ENCODE data around the gene TMEM178A.

TMEM178A gene

GRCh38 chr2:39632876-39633275 is 32.8 kb upstream of the TMEM178A start:
- Histone ChIP-seq H3K27ac (ENCODE audit: low read depth, low read length) (no peak overlapping the region), H3K36me3 (ENCODE audit: control insufficient read depth, insufficient read depth, low read length) (no peaks in the 10 kb centered on the region), H3K4me3 (ENCODE audit: low read length) (no peak overlapping the region), H3K4me1 (ENCODE audit: control insufficient read depth, insufficient read depth, low read length) (no peaks in the 10 kb centered on the region), H3K9ac (ENCODE audit: low read length) (no peak overlapping the region), H3K27me3 (ENCODE audit: control insufficient read depth, insufficient read depth, low read length) (no peaks in the 10 kb centered on the region)

GRCh38 chr2:39636306-39636705 is 29.4 kb upstream of the TMEM178A start:
- H3K4me3 ChIP-seq (ENCODE audit: low read length) = no peak overlapping the region
- H3K27me3 ChIP-seq (ENCODE audit: control insufficient read depth, insufficient read depth, low read length) = no peaks in the 10 kb centered on the region
- no peaks in the 10 kb centered on the region for H3K36me3 ChIP-seq (ENCODE audit: control insufficient read depth, insufficient read depth, low read length)
- no peaks in the 10 kb centered on the region for H3K4me1 ChIP-seq (ENCODE audit: control insufficient read depth, insufficient read depth, low read length)
- H3K9ac ChIP-seq (ENCODE audit: low read length) = no peak overlapping the region
- no peak overlapping the region for H3K27ac ChIP-seq (ENCODE audit: low read depth, low read length)

GRCh38 chr2:39638581-39638980 is 27.1 kb upstream of the TMEM178A start:
- no peak overlapping the region for H3K27ac ChIP-seq (ENCODE audit: low read depth, low read length)
- no peaks in the 10 kb centered on the region for H3K36me3 ChIP-seq (ENCODE audit: control insufficient read depth, insufficient read depth, low read length)
- H3K9ac ChIP-seq (ENCODE audit: low read length) = no peak overlapping the region
- no peak overlapping the region for H3K4me3 ChIP-seq (ENCODE audit: low read length)
- no peaks in the 10 kb centered on the region for H3K27me3 ChIP-seq (ENCODE audit: control insufficient read depth, insufficient read depth, low read length)
- peaks cover 4% of the 10 kb centered on the region for H3K4me1 ChIP-seq (ENCODE audit: control insufficient read depth, insufficient read depth, low read length)

- Histone ChIP-seq H3K4me3 (ENCODE audit: low read length) (no peak overlapping the region), H3K27me3 (ENCODE audit: control insufficient read depth, insufficient read depth, low read length) (no peaks in the 10 kb centered on the region), H3K4me1 (ENCODE audit: control insufficient read depth, insufficient read depth, low read length) (peaks cover 4% of the 10 kb centered on the region), H3K36me3 (ENCODE audit: control insufficient read depth, insufficient read depth, low read length) (no peaks in the 10 kb centered on the region), H3K27ac (ENCODE audit: low read depth, low read length) (no peak overlapping the region), H3K9ac (ENCODE audit: low read length) (no peak overlapping the region)
Observed at GRCh38 chr2:39640107-39640506, 25.6 kb upstream of the TMEM178A start.

- no peaks in the 10 kb centered on the region for H3K27me3 ChIP-seq (ENCODE audit: control insufficient read depth, insufficient read depth, low read length)
- peaks cover 4% of the 10 kb centered on the region for H3K4me1 ChIP-seq (ENCODE audit: control insufficient read depth, insufficient read depth, low read length)
- no peak overlapping the region for H3K27ac ChIP-seq (ENCODE audit: low read depth, low read length)
- H3K4me3 ChIP-seq (ENCODE audit: low read length) = no peak overlapping the region
- no peaks in the 10 kb centered on the region for H3K36me3 ChIP-seq (ENCODE audit: control insufficient read depth, insufficient read depth, low read length)
- no peak overlapping the region for H3K9ac ChIP-seq (ENCODE audit: low read length)
Observed at GRCh38 chr2:39640681-39641080, 25.0 kb upstream of the TMEM178A start.

GRCh38 chr2:39641635-39642034 is 24.1 kb upstream of the TMEM178A start:
- no peak overlapping the region for H3K27ac ChIP-seq (ENCODE audit: low read depth, low read length)
- H3K4me1 ChIP-seq (ENCODE audit: control insufficient read depth, insufficient read depth, low read length) = peaks cover 4% of the 10 kb centered on the region
- H3K36me3 ChIP-seq (ENCODE audit: control insufficient read depth, insufficient read depth, low read length) = no peaks in the 10 kb centered on the region
- no peak overlapping the region for H3K4me3 ChIP-seq (ENCODE audit: low read length)
- no peak overlapping the region for H3K9ac ChIP-seq (ENCODE audit: low read length)
- no peaks in the 10 kb centered on the region for H3K27me3 ChIP-seq (ENCODE audit: control insufficient read depth, insufficient read depth, low read length)

GRCh38 chr2:39642051-39642718 is 23.5 kb upstream of the TMEM178A start:
- H3K27ac ChIP-seq (ENCODE audit: low read depth, low read length) = no peak overlapping the region
- no peak overlapping the region for H3K4me3 ChIP-seq (ENCODE audit: low read length)
- no peaks in the 10 kb centered on the region for H3K36me3 ChIP-seq (ENCODE audit: control insufficient read depth, insufficient read depth, low read length)
- no peaks in the 10 kb centered on the region for H3K27me3 ChIP-seq (ENCODE audit: control insufficient read depth, insufficient read depth, low read length)
- no peak overlapping the region for H3K9ac ChIP-seq (ENCODE audit: low read length)
- H3K4me1 ChIP-seq (ENCODE audit: control insufficient read depth, insufficient read depth, low read length) = peaks cover 4% of the 10 kb centered on the region

- Histone ChIP-seq H3K27me3 (ENCODE audit: control insufficient read depth, insufficient read depth, low read length) (no peaks in the 10 kb centered on the region), H3K36me3 (ENCODE audit: control insufficient read depth, insufficient read depth, low read length) (no peaks in the 10 kb centered on the region), H3K4me1 (ENCODE audit: control insufficient read depth, insufficient read depth, low read length) (peaks cover 4% of the 10 kb centered on the region), H3K4me3 (ENCODE audit: low read length) (no peak overlapping the region), H3K27ac (ENCODE audit: low read depth, low read length) (no peak overlapping the region), H3K9ac (ENCODE audit: low read length) (no peak overlapping the region)
Observed at GRCh38 chr2:39645826-39646225, 19.9 kb upstream of the TMEM178A start.

- Histone ChIP-seq H3K27ac (ENCODE audit: low read depth, low read length) (no peak overlapping the region), H3K4me1 (ENCODE audit: control insufficient read depth, insufficient read depth, low read length) (peaks cover 4% of the 10 kb centered on the region), H3K4me3 (ENCODE audit: low read length) (no peak overlapping the region), H3K36me3 (ENCODE audit: control insufficient read depth, insufficient read depth, low read length) (no peaks in the 10 kb centered on the region), H3K27me3 (ENCODE audit: control insufficient read depth, insufficient read depth, low read length) (no peaks in the 10 kb centered on the region), H3K9ac (ENCODE audit: low read length) (no peak overlapping the region)
Observed at GRCh38 chr2:39646267-39646666, 19.4 kb upstream of the TMEM178A start.

- Histone ChIP-seq H3K9ac (ENCODE audit: low read length) (no peak overlapping the region), H3K27ac (ENCODE audit: low read depth, low read length) (no peak overlapping the region), H3K4me3 (ENCODE audit: low read length) (no peak overlapping the region), H3K4me1 (ENCODE audit: control insufficient read depth, insufficient read depth, low read length) (peaks cover 2% of the 10 kb centered on the region), H3K27me3 (ENCODE audit: control insufficient read depth, insufficient read depth, low read length) (no peaks in the 10 kb centered on the region), H3K36me3 (ENCODE audit: control insufficient read depth, insufficient read depth, low read length) (no peaks in the 10 kb centered on the region)
Observed at GRCh38 chr2:39647104-39647765, 18.5 kb upstream of the TMEM178A start.

GRCh38 chr2:39648580-39648979 is 17.1 kb upstream of the TMEM178A start:
- Histone ChIP-seq H3K36me3 (ENCODE audit: control insufficient read depth, insufficient read depth, low read length) (no peaks in the 10 kb centered on the region), H3K4me1 (ENCODE audit: control insufficient read depth, insufficient read depth, low read length) (no peaks in the 10 kb centered on the region), H3K27me3 (ENCODE audit: control insufficient read depth, insufficient read depth, low read length) (no peaks in the 10 kb centered on the region), H3K4me3 (ENCODE audit: low read length) (no peak overlapping the region), H3K9ac (ENCODE audit: low read length) (no peak overlapping the region), H3K27ac (ENCODE audit: low read depth, low read length) (no peak overlapping the region)

- Histone ChIP-seq H3K4me3 (ENCODE audit: low read length) (no peak overlapping the region), H3K9ac (ENCODE audit: low read length) (no peak overlapping the region), H3K36me3 (ENCODE audit: control insufficient read depth, insufficient read depth, low read length) (no peaks in the 10 kb centered on the region), H3K27me3 (ENCODE audit: control insufficient read depth, insufficient read depth, low read length) (no peaks in the 10 kb centered on the region), H3K27ac (ENCODE audit: low read depth, low read length) (no peak overlapping the region), H3K4me1 (ENCODE audit: control insufficient read depth, insufficient read depth, low read length) (no peaks in the 10 kb centered on the region)
Observed at GRCh38 chr2:39649511-39649910, 16.2 kb upstream of the TMEM178A start.

GRCh38 chr2:39650468-39650867 is 15.2 kb upstream of the TMEM178A start:
- no peak overlapping the region for H3K27ac ChIP-seq (ENCODE audit: low read depth, low read length)
- H3K4me3 ChIP-seq (ENCODE audit: low read length) = no peak overlapping the region
- H3K9ac ChIP-seq (ENCODE audit: low read length) = no peak overlapping the region
- H3K27me3 ChIP-seq (ENCODE audit: control insufficient read depth, insufficient read depth, low read length) = no peaks in the 10 kb centered on the region
- H3K4me1 ChIP-seq (ENCODE audit: control insufficient read depth, insufficient read depth, low read length) = no peaks in the 10 kb centered on the region
- H3K36me3 ChIP-seq (ENCODE audit: control insufficient read depth, insufficient read depth, low read length) = no peaks in the 10 kb centered on the region
